Measurements from ENCODE around the gene METAP1D.

DNA sequence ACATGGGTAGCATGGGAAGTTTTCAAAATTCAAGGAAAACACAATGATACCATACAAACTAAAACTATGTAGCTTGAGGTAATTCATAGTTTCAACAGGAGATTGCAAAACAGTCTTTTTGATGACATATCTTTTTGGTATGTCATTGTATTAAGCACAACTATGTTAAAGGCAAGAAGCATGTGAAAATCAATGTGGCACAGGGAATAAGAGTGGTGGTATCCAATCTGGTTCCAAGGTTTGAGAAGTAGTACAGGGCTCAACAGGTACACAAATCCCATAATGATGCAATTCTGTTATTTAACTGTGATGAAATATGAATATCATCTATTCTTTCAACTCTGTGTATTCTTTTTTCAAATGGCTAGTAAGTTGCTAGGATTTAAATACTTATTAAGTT is 119.3 kb downstream of the METAP1D start:
- TF ChIP-seq POLR2AphosphoS5 (IDR thresholded peaks at IDR 0.05): no peak
- TF ChIP-seq, protein P1, sequence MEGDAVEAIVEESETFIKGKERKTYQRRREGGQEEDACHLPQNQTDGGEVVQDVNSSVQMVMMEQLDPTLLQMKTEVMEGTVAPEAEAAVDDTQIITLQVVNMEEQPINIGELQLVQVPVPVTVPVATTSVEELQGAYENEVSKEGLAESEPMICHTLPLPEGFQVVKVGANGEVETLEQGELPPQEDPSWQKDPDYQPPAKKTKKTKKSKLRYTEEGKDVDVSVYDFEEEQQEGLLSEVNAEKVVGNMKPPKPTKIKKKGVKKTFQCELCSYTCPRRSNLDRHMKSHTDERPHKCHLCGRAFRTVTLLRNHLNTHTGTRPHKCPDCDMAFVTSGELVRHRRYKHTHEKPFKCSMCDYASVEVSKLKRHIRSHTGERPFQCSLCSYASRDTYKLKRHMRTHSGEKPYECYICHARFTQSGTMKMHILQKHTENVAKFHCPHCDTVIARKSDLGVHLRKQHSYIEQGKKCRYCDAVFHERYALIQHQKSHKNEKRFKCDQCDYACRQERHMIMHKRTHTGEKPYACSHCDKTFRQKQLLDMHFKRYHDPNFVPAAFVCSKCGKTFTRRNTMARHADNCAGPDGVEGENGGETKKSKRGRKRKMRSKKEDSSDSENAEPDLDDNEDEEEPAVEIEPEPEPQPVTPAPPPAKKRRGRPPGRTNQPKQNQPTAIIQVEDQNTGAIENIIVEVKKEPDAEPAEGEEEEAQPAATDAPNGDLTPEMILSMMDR (IDR thresholded peaks at IDR 0.05): no peak
